GM12878 (cell line): ENCODE data around the gene CCL4. TPM values are rescaled to one million over a fixed set of nuclear protein-coding genes. Genes with fewer than 3 reads are reported as not detected.

ENCODE experiments used
- polyA plus RNA-seq, 11 experiments: library from polyadenylated mRNA; depleted of rRNA in 4 of 11; unstranded in 6 of 11; stranded (reverse) in 5 of 11; fragments of >200 nt; fragmentation: Nextera tagmentation in 4 of 11; fragmentation: Illumina TruSeq in 1 of 11; extraction: Ambion mirVana in 4 of 11; extraction: Trizol in 1 of 11; gene quantifications; 1 replicate in 1 of 11; 2 replicates in 10 of 11; pipeline versions ENCODE4 v1.2.1 to v1.2.3, GENCODE V29; 2011 to 2016; ENCODE audit warnings: inconsistent platforms in 2 of 11, missing spikeins in 2 of 11, low read depth in 1 of 11
- small RNA-seq: library from RNA; depleted of rRNA; stranded (forward); fragments of <200 nt; gene quantifications from one replicate; pipeline ENCODE3, GENCODE V24; 2014
- total RNA-seq, 4 experiments: library from RNA; depleted of rRNA in 3 of 4; stranded (reverse); fragments of >200 nt in 3 of 4; fragmentation: Illumina TruSeq in 1 of 4; extraction: Trizol in 1 of 4; gene quantifications; 2 replicates each; pipeline versions ENCODE4 v1.2.1 to v1.2.3, GENCODE V29; 2013 to 2021

Gene CCL4
- total and polyA plus RNA-seq, 10 of the 15 experiments (the other 5 are each of a cell fraction or from before 2014, with no cell fraction given) = 18.7 to 741 (median 79.4) TPM

Small RNA genes lying within 50 kb of the gene (small RNA-seq; reads per million reads assigned to genes)
- gene RN7SL301P = not detected

Other genes starting within 250 kb of the CCL4 start
Only the 7 nearest of the 15 such genes appear.
- gene CCL15, start 102.3 kb upstream of the CCL4 start, total RNA-seq (2014; rRNA removed) = not detected in 2 replicates
- not detected in 2 replicates for gene CCL15, start 102.3 kb upstream of the CCL4 start, total RNA-seq (2014; rRNA removed; fragmentation: Illumina TruSeq; extraction: Trizol)
- gene CCL15, start 102.3 kb upstream of the CCL4 start, total RNA-seq (2021) = not detected in 2 replicates
- not detected in 2 replicates for gene CCL15, start 102.3 kb upstream of the CCL4 start, polyA plus RNA-seq (2011; rRNA removed)
- 0.12 TPM in 1 of 2 replicates, not detected in the other for gene CCL15, start 102.3 kb upstream of the CCL4 start, polyA plus RNA-seq (2014; fragmentation: Illumina TruSeq; extraction: Trizol)
- gene CCL15, start 102.3 kb upstream of the CCL4 start, polyA plus RNA-seq (2014; fragmentation: Nextera tagmentation; extraction: Ambion mirVana) = not detected
- gene CCL15, start 102.3 kb upstream of the CCL4 start, polyA plus RNA-seq (2014; rRNA removed) = not detected in 2 replicates
- not detected for gene CCL15, start 102.3 kb upstream of the CCL4 start, polyA plus RNA-seq (2016; fragmentation: Nextera tagmentation; extraction: Ambion mirVana)
- 0.22 and 0.40 TPM in 2 replicates for gene CCL23, start 85.9 kb upstream of the CCL4 start, total RNA-seq (2014; rRNA removed)
- gene CCL23, start 85.9 kb upstream of the CCL4 start, total RNA-seq (2014; rRNA removed; fragmentation: Illumina TruSeq; extraction: Trizol) = not detected in 2 replicates
- gene CCL23, start 85.9 kb upstream of the CCL4 start, total RNA-seq (2021) = not detected in 2 replicates
- 0.62 and 1.0 TPM in 2 replicates for gene CCL23, start 85.9 kb upstream of the CCL4 start, polyA plus RNA-seq (2011; rRNA removed)
- 0.15 TPM in 1 of 2 replicates, not detected in the other for gene CCL23, start 85.9 kb upstream of the CCL4 start, polyA plus RNA-seq (2014; fragmentation: Illumina TruSeq; extraction: Trizol)
- under 1 TPM in 1 of 2 experiments, not detected in 1; 0.42 TPM for gene CCL23, start 85.9 kb upstream of the CCL4 start, polyA plus RNA-seq (2014; fragmentation: Nextera tagmentation; extraction: Ambion mirVana)
- gene CCL23, start 85.9 kb upstream of the CCL4 start, polyA plus RNA-seq (2014; rRNA removed) = 0.18 TPM in 1 of 2 replicates, not detected in the other
- not detected for gene CCL23, start 85.9 kb upstream of the CCL4 start, polyA plus RNA-seq (2016; fragmentation: Nextera tagmentation; extraction: Ambion mirVana)
- not detected in 2 replicates for gene CCL18, start 39.6 kb upstream of the CCL4 start, total RNA-seq (2014; rRNA removed)
- not detected in 2 replicates for gene CCL18, start 39.6 kb upstream of the CCL4 start, total RNA-seq (2014; rRNA removed; fragmentation: Illumina TruSeq; extraction: Trizol)
- not detected in 2 replicates for gene CCL18, start 39.6 kb upstream of the CCL4 start, total RNA-seq (2021)
- gene CCL18, start 39.6 kb upstream of the CCL4 start, polyA plus RNA-seq (2011; rRNA removed) = 0.26 TPM in 1 of 2 replicates, not detected in the other
- not detected in 2 replicates for gene CCL18, start 39.6 kb upstream of the CCL4 start, polyA plus RNA-seq (2014; fragmentation: Illumina TruSeq; extraction: Trizol)
- gene CCL18, start 39.6 kb upstream of the CCL4 start, polyA plus RNA-seq (2014; fragmentation: Nextera tagmentation; extraction: Ambion mirVana) = not detected
- not detected in 2 replicates for gene CCL18, start 39.6 kb upstream of the CCL4 start, polyA plus RNA-seq (2014; rRNA removed)
- gene CCL18, start 39.6 kb upstream of the CCL4 start, polyA plus RNA-seq (2016; fragmentation: Nextera tagmentation; extraction: Ambion mirVana) = not detected
- 262 and 269 TPM in 2 replicates for gene CCL3, start 13.7 kb upstream of the CCL4 start, total RNA-seq (2014; rRNA removed)
- gene CCL3, start 13.7 kb upstream of the CCL4 start, total RNA-seq (2014; rRNA removed; fragmentation: Illumina TruSeq; extraction: Trizol) = 208 and 210 TPM in 2 replicates
- gene CCL3, start 13.7 kb upstream of the CCL4 start, total RNA-seq (2021) = 189 and 197 TPM in 2 replicates
- gene CCL3, start 13.7 kb upstream of the CCL4 start, polyA plus RNA-seq (2011; rRNA removed) = 330 and 1,488 TPM in 2 replicates
- gene CCL3, start 13.7 kb upstream of the CCL4 start, polyA plus RNA-seq (2014; fragmentation: Illumina TruSeq; extraction: Trizol) = 72.6 and 143 TPM in 2 replicates
- gene CCL3, start 13.7 kb upstream of the CCL4 start, polyA plus RNA-seq (2014; fragmentation: Nextera tagmentation; extraction: Ambion mirVana) = 100 to 1,000 TPM; 240 to 318 TPM
- gene CCL3, start 13.7 kb upstream of the CCL4 start, polyA plus RNA-seq (2014; rRNA removed) = 169 and 181 TPM in 2 replicates
- gene CCL3, start 13.7 kb upstream of the CCL4 start, polyA plus RNA-seq (2016; fragmentation: Nextera tagmentation; extraction: Ambion mirVana) = 10 to 100 TPM; 96.5 to 99.9 TPM
- gene TBC1D3B, start 72.8 kb downstream of the CCL4 start, total RNA-seq (2014; rRNA removed) = 1.8 and 2.7 TPM in 2 replicates
- gene TBC1D3B, start 72.8 kb downstream of the CCL4 start, total RNA-seq (2014; rRNA removed; fragmentation: Illumina TruSeq; extraction: Trizol) = 1.6 and 2.0 TPM in 2 replicates
- 2.5 and 8.5 TPM in 2 replicates for gene TBC1D3B, start 72.8 kb downstream of the CCL4 start, total RNA-seq (2021)
- gene TBC1D3B, start 72.8 kb downstream of the CCL4 start, polyA plus RNA-seq (2011; rRNA removed) = 2.0 and 2.1 TPM in 2 replicates
- 0.93 TPM in 1 of 2 replicates, not detected in the other for gene TBC1D3B, start 72.8 kb downstream of the CCL4 start, polyA plus RNA-seq (2014; fragmentation: Illumina TruSeq; extraction: Trizol)
- gene TBC1D3B, start 72.8 kb downstream of the CCL4 start, polyA plus RNA-seq (2014; fragmentation: Nextera tagmentation; extraction: Ambion mirVana) = not detected
- gene TBC1D3B, start 72.8 kb downstream of the CCL4 start, polyA plus RNA-seq (2014; rRNA removed) = 3.0 and 4.8 TPM in 2 replicates
- 1 to 10 TPM in 1 of 2 experiments, under 1 TPM in 1; 0.67 to 1.6 TPM for gene TBC1D3B, start 72.8 kb downstream of the CCL4 start, polyA plus RNA-seq (2016; fragmentation: Nextera tagmentation; extraction: Ambion mirVana)
- gene CCL3L1, start 92.9 kb downstream of the CCL4 start, total RNA-seq (2014; rRNA removed) = 13.0 and 14.8 TPM in 2 replicates
- 12.4 and 15.3 TPM in 2 replicates for gene CCL3L1, start 92.9 kb downstream of the CCL4 start, total RNA-seq (2014; rRNA removed; fragmentation: Illumina TruSeq; extraction: Trizol)
- 12.9 and 13.6 TPM in 2 replicates for gene CCL3L1, start 92.9 kb downstream of the CCL4 start, total RNA-seq (2021)
- gene CCL3L1, start 92.9 kb downstream of the CCL4 start, polyA plus RNA-seq (2011; rRNA removed) = 26.9 and 108 TPM in 2 replicates
- gene CCL3L1, start 92.9 kb downstream of the CCL4 start, polyA plus RNA-seq (2014; fragmentation: Illumina TruSeq; extraction: Trizol) = 5.4 and 13.4 TPM in 2 replicates
- 10 to 100 TPM; 13.8 to 14.5 TPM for gene CCL3L1, start 92.9 kb downstream of the CCL4 start, polyA plus RNA-seq (2014; fragmentation: Nextera tagmentation; extraction: Ambion mirVana)
- gene CCL3L1, start 92.9 kb downstream of the CCL4 start, polyA plus RNA-seq (2014; rRNA removed) = 12.6 and 14.0 TPM in 2 replicates
- 1 to 10 TPM; 1.9 to 3.2 TPM for gene CCL3L1, start 92.9 kb downstream of the CCL4 start, polyA plus RNA-seq (2016; fragmentation: Nextera tagmentation; extraction: Ambion mirVana)
- 13.6 and 23.2 TPM in 2 replicates for gene CCL4L2, start 107.2 kb downstream of the CCL4 start, total RNA-seq (2014; rRNA removed)
- 13.1 and 15.0 TPM in 2 replicates for gene CCL4L2, start 107.2 kb downstream of the CCL4 start, total RNA-seq (2014; rRNA removed; fragmentation: Illumina TruSeq; extraction: Trizol)
- 11.1 and 12.3 TPM in 2 replicates for gene CCL4L2, start 107.2 kb downstream of the CCL4 start, total RNA-seq (2021)
- gene CCL4L2, start 107.2 kb downstream of the CCL4 start, polyA plus RNA-seq (2011; rRNA removed) = 249 and 275 TPM in 2 replicates
- gene CCL4L2, start 107.2 kb downstream of the CCL4 start, polyA plus RNA-seq (2014; fragmentation: Illumina TruSeq; extraction: Trizol) = 12.0 and 15.4 TPM in 2 replicates
- gene CCL4L2, start 107.2 kb downstream of the CCL4 start, polyA plus RNA-seq (2014; fragmentation: Nextera tagmentation; extraction: Ambion mirVana) = 100 to 1,000 TPM in 1 of 2 experiments, 10 to 100 TPM in 1; 99.7 to 133 TPM
- gene CCL4L2, start 107.2 kb downstream of the CCL4 start, polyA plus RNA-seq (2014; rRNA removed) = 17.5 and 20.9 TPM in 2 replicates
- gene CCL4L2, start 107.2 kb downstream of the CCL4 start, polyA plus RNA-seq (2016; fragmentation: Nextera tagmentation; extraction: Ambion mirVana) = 1 to 10 TPM; 2.3 to 4.2 TPM